Esophagus muscularis mucosa (tissue), 4 donors: ENCODE results near the gene PPP6R2.

Source experiments
- EP300 ChIP-seq: sonication (generic); formaldehyde crosslinking; IDR thresholded peaks from one replicate; pipeline ENCODE4 v1.6.1; 2017; ENCODE audit warnings: antibody characterized with exemption
- POLR2A ChIP-seq: fragments of 450-650 bp; IDR thresholded peaks from one replicate; pipeline ENCODE4 v1.6.1; 2017; ENCODE audit warnings: antibody characterized with exemption, moderate library complexity, mild to moderate bottlenecking, low read depth
- POLR2AphosphoS5 ChIP-seq, 2 donors: sonication (generic); formaldehyde crosslinking; IDR thresholded peaks; one replicate each; pipeline ENCODE4 v1.6.1; 2017; ENCODE audit warnings: antibody characterized with exemption in 2 of 2
- TF ChIP-seq, protein P1 (sequence below), 3 experiments: fragments of 200-600 bp in 2 of 3; fragments of 450-650 bp in 1 of 3; sonication (generic) in 2 of 3; IDR thresholded peaks; one replicate each; pipeline ENCODE4 v1.5.1; 2017 to 2019; ENCODE audit warnings: antibody characterized with exemption in 3 of 3, mild to moderate bottlenecking in 2 of 3, moderate library complexity in 1 of 3

DNA sequence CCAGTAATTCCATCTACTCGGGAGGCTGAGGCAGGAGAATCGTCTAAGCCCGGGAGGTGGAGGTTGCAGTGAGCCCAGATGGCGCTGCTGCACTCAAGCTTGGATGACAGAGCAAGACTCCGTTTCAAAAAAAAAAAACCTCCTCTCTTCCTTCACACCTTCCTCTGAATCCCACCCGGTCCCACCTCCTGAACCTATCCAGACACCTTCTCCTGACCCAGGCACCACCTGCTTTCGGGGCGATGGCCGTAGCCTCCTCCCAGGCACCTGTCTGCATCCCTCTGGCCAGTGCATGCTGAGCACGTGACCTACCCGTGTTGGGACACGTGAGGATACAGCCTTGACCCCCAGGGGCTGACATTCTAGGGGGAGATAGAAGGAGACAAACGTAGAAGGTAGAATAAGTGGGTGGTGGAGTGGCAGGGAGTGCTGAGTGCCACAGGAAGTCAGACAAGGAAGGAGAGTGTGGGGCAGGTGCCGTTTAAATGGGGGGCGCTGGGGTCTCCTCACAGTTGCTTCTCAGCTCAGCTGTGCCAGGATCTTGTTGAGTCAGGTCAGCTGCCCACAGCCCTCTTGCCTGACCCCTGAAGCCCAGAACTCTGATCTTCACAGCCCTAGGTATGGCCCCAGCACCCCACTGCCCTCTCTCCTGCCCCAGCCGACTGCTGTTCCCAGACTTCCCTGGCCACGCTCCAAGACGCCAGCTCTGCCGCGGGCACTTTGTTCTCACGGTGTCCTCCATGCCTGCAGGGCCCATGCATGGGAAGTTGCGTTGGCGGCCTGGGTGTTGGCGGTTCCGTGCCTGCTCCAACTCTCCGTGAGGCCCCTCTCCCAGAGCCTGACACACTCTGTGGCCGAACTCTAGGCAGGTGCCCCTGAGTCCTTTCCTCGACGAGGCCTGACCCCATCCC is 142.3 kb downstream of the PPP6R2 start:
- TF ChIP-seq, protein P1, sequence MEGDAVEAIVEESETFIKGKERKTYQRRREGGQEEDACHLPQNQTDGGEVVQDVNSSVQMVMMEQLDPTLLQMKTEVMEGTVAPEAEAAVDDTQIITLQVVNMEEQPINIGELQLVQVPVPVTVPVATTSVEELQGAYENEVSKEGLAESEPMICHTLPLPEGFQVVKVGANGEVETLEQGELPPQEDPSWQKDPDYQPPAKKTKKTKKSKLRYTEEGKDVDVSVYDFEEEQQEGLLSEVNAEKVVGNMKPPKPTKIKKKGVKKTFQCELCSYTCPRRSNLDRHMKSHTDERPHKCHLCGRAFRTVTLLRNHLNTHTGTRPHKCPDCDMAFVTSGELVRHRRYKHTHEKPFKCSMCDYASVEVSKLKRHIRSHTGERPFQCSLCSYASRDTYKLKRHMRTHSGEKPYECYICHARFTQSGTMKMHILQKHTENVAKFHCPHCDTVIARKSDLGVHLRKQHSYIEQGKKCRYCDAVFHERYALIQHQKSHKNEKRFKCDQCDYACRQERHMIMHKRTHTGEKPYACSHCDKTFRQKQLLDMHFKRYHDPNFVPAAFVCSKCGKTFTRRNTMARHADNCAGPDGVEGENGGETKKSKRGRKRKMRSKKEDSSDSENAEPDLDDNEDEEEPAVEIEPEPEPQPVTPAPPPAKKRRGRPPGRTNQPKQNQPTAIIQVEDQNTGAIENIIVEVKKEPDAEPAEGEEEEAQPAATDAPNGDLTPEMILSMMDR (IDR thresholded peaks at IDR 0.05), result no peak
- TF ChIP-seq EP300 (no peak), POLR2A (no peak), POLR2AphosphoS5 (IDR thresholded peaks at IDR 0.05) (no peak)
